GM23338 (cell line): Measurements from ENCODE around the gene BLVRA. TPM values are rescaled to one million over a fixed set of nuclear protein-coding genes. Genes with fewer than 3 reads are reported as not detected.

Experiments used
- ATAC-seq: fragments of 200-7000 bp; cut with Tn5 transposase; 3 replicates; pipeline ENCODE4 v1.9.1; 2020
- DNase-seq: peaks from one replicate; pipeline ENCODE4 v3.0.0-alpha.2; 2015; ENCODE audit warnings: low spot score
- H2AFZ ChIP-seq: fragments of 200-600 bp; sonication (generic); 2 replicates; pipeline ENCODE4 v1.8.0; 2016; ENCODE audit warnings: antibody characterized with exemption, mild to moderate bottlenecking, moderate library complexity
- H3F3A ChIP-seq: fragments of 200-600 bp; sonication (generic); replicated peaks from 2 replicates; pipeline ENCODE4 v1.8.0; 2017; ENCODE audit warnings: antibody characterized with exemption, mixed run types, low read depth
- H3K27ac ChIP-seq: fragments of 200-600 bp; sonication (generic); 2 replicates; pipeline ENCODE4 v1.6.1; 2016; ENCODE audit warnings: low read depth
- H3K27me3 ChIP-seq: fragments of 200-600 bp; sonication (generic); 2 replicates; pipeline ENCODE4 v1.8.0; 2016; ENCODE audit warnings: mild to moderate bottlenecking, mixed run types, moderate library complexity; ENCODE audit not compliant: insufficient read depth
- H3K36me3 ChIP-seq: fragments of 200-600 bp; sonication (generic); 2 replicates; pipeline ENCODE4 v1.8.0; 2016; ENCODE audit warnings: mild to moderate bottlenecking; ENCODE audit not compliant: insufficient read depth
- H3K4me1 ChIP-seq: fragments of 200-600 bp; sonication (generic); 2 replicates; pipeline ENCODE4 v1.8.0; 2016; ENCODE audit warnings: mild to moderate bottlenecking, moderate library complexity; ENCODE audit not compliant: insufficient read depth
- H3K4me2 ChIP-seq: fragments of 200-600 bp; sonication (generic); 2 replicates; pipeline ENCODE4 v1.7.1; 2017; ENCODE audit warnings: mixed run types
- H3K4me3 ChIP-seq: fragments of 200-600 bp; sonication (generic); 2 replicates; pipeline ENCODE4 v1.6.1; 2016; ENCODE audit warnings: mixed run types
- H3K79me2 ChIP-seq: fragments of 200-600 bp; sonication (generic); replicated peaks from 2 replicates; pipeline ENCODE4 v1.8.0; 2017; ENCODE audit warnings: mild to moderate bottlenecking; ENCODE audit not compliant: insufficient read depth
- H3K9me2 ChIP-seq: fragments of 200-600 bp; sonication (generic); 2 replicates; pipeline ENCODE4 v1.8.0; 2017; ENCODE audit not compliant: insufficient read depth
- H4K20me1 ChIP-seq: fragments of 200-600 bp; sonication (generic); replicated peaks from 2 replicates; pipeline ENCODE4 v1.8.0; 2017; ENCODE audit warnings: mild to moderate bottlenecking; ENCODE audit not compliant: insufficient read depth
- H3K27ac Mint-ChIP-seq: 2 replicates; pipeline ENCODE4 v1.8.0; 2020; ENCODE audit warnings: inconsistent platforms, mild to moderate bottlenecking, moderate library complexity, mixed read lengths
- H3K27me3 Mint-ChIP-seq: 3 replicates; pipeline ENCODE4 v1.8.0; 2022; ENCODE audit warnings: low read depth, mild to moderate bottlenecking, moderate library complexity, mixed read lengths, inconsistent platforms; ENCODE audit not compliant: insufficient read depth, poor library complexity
- H3K36me3 Mint-ChIP-seq: 3 replicates; pipeline ENCODE4 v1.8.0; 2021; ENCODE audit warnings: low read depth, mild to moderate bottlenecking, inconsistent platforms, moderate library complexity, mixed read lengths
- H3K4me1 Mint-ChIP-seq: 3 replicates; pipeline ENCODE4 v1.8.0; 2020; ENCODE audit warnings: mild to moderate bottlenecking, inconsistent platforms, mixed read lengths
- H3K4me3 Mint-ChIP-seq: 3 replicates; pipeline ENCODE4 v1.8.0; 2021; ENCODE audit warnings: moderate library complexity, mild to moderate bottlenecking, inconsistent platforms, mixed read lengths
- H3K9me3 Mint-ChIP-seq: 3 replicates; pipeline ENCODE4 v1.8.0; 2020; ENCODE audit warnings: moderate library complexity, mild to moderate bottlenecking, inconsistent platforms, mixed read lengths
- CREB1 ChIP-seq: fragments of 250-450 bp; sonication (Bioruptor Pico); IDR thresholded peaks from 2 replicates; pipeline ENCODE4 v1.5.0; 2020; ENCODE audit warnings: low read depth, mild to moderate bottlenecking, moderate library complexity
- EZH2phosphoT487 ChIP-seq: fragments of 200-600 bp; sonication (generic); IDR thresholded peaks from one replicate; pipeline ENCODE4 v1.8.1; 2018; ENCODE audit warnings: antibody characterized with exemption; ENCODE audit not compliant: unreplicated experiment
- NANOG ChIP-seq: IDR thresholded peaks from 2 replicates; pipeline ENCODE4 v1.6.1; 2016; ENCODE audit warnings: antibody characterized with exemption, borderline replicate concordance
- POLR2AphosphoS5 ChIP-seq: IDR thresholded peaks from 2 replicates; pipeline ENCODE4 v1.6.1; 2016; ENCODE audit warnings: antibody characterized with exemption, low read depth
- STAT1 ChIP-seq: IDR thresholded peaks from one replicate; pipeline ENCODE4 v1.6.1; 2016; ENCODE audit warnings: antibody characterized with exemption; ENCODE audit not compliant: unreplicated experiment
- ZNF114 ChIP-seq: fragments of 250-450 bp; sonication (Bioruptor Pico); IDR thresholded peaks from 2 replicates; pipeline ENCODE4 v1.5.0; 2020; ENCODE audit warnings: mild to moderate bottlenecking, moderate library complexity
- ZNF331 ChIP-seq: fragments of 250-450 bp; sonication (Bioruptor Pico); IDR thresholded peaks from 2 replicates; pipeline ENCODE4 v1.5.0; 2020; ENCODE audit warnings: low read depth, mild to moderate bottlenecking, moderate library complexity
- ZNF462 ChIP-seq: fragments of 250-450 bp; sonication (Bioruptor Pico); IDR thresholded peaks from 2 replicates; pipeline ENCODE4 v1.5.0; 2020; ENCODE audit warnings: mild to moderate bottlenecking, moderate library complexity
- polyA plus RNA-seq: library from polyadenylated mRNA; unstranded; fragments of >200 nt; fragmentation: Nextera tagmentation; extraction: Ambion mirVana; gene quantifications from 2 replicates; pipeline ENCODE4 v1.2.1, GENCODE V29; 2016
- total RNA-seq: library from RNA; depleted of rRNA; stranded (reverse); fragments of >200 nt; shearing (Covaris generic); gene quantifications from 2 replicates; pipeline ENCODE4 v1.2.3, GENCODE V29; 2014
- TF ChIP-seq, protein P1 (sequence below), 2 experiments: fragments of 200-600 bp in 1 of 2; sonication (generic) in 1 of 2; conservative IDR thresholded peaks; 2 replicates each; pipeline versions ENCODE4 v1.5.1 to v1.6.1; 2016 to 2017; ENCODE audit warnings: antibody characterized with exemption in 2 of 2, low read depth in 2 of 2, mild to moderate bottlenecking in 2 of 2, moderate library complexity in 1 of 2
- TF ChIP-seq, protein P2 (sequence below): IDR thresholded peaks from one replicate; pipeline ENCODE4 v1.6.1; 2018; ENCODE audit warnings: antibody characterized with exemption; ENCODE audit not compliant: unreplicated experiment
- TF ChIP-seq, protein P3 (sequence below): IDR thresholded peaks from 2 replicates; pipeline ENCODE4 v1.6.1; 2016; ENCODE audit warnings: antibody characterized with exemption

BLVRA gene
- total and polyA plus RNA-seq, 2 experiments from 2014 or later: 17.0 to 46.5 TPM

DNA sequence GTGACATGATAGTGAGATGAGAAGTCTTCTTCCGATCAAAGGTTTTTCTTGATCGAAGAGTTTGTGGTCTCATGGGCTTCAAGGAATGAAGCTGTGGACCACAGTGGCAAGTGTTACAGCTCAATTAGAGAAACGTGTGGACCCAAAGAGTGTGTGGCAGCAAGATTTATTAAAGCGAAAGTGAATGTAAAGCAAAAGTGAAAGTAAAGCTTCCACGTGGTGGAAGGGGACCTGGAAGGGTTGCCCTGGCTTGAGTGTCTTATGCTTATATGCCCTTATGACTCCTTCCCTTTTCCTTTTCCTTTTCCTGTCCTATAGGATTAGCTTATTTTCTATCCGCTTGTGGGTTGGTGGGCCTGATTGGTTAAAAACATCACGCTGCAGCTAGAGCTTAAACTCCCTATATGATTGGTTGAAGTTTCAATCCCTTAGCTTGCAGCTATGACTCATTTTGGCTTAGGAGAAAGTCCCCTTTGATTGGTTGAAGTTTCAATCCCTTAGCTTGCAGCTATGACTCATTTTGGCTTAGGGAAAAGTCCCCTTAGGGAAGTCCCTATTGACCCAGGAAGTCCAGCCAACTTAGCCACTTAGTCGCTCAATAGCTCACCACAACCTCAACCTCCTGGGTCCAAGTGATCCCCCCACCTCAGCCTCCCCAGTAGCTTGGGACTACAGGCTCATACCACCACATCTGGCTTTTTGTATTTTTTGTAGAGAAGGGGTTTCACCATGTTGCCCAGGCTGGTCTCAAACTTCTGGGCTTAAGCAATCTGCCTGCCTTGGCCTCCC is 76.2 kb downstream of the BLVRA start (continued):
- TF ChIP-seq, protein P1, sequence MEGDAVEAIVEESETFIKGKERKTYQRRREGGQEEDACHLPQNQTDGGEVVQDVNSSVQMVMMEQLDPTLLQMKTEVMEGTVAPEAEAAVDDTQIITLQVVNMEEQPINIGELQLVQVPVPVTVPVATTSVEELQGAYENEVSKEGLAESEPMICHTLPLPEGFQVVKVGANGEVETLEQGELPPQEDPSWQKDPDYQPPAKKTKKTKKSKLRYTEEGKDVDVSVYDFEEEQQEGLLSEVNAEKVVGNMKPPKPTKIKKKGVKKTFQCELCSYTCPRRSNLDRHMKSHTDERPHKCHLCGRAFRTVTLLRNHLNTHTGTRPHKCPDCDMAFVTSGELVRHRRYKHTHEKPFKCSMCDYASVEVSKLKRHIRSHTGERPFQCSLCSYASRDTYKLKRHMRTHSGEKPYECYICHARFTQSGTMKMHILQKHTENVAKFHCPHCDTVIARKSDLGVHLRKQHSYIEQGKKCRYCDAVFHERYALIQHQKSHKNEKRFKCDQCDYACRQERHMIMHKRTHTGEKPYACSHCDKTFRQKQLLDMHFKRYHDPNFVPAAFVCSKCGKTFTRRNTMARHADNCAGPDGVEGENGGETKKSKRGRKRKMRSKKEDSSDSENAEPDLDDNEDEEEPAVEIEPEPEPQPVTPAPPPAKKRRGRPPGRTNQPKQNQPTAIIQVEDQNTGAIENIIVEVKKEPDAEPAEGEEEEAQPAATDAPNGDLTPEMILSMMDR (conservative IDR thresholded peaks at IDR 0.05; ENCODE audit: low read depth in 2 of 2): no peak
- TF ChIP-seq STAT1: no peak
- TF ChIP-seq ZNF114: no peak

- no peak overlapping the region for H3K27ac Mint-ChIP-seq
- Histone ChIP-seq H3K9me2 (no peaks in the 10 kb centered on the region), H3F3A (no peaks in the 10 kb centered on the region), H2AFZ (peak overlapping the region; percentile 68), H4K20me1 (no peaks in the 10 kb centered on the region), H3K27ac (no peak overlapping the region), H3K4me2 (peak overlapping the region; percentile 19), H3K4me1 (no peaks in the 10 kb centered on the region), H3K27me3 (no peaks in the 10 kb centered on the region), H3K4me3 (no peak overlapping the region; the same call in 1 of the 2 replicates), H3K79me2 (no peaks in the 10 kb centered on the region), H3K36me3 (no peaks in the 10 kb centered on the region)
- ATAC-seq (no peak), DNase-seq (no peak)
- H3K36me3 Mint-ChIP-seq: no peaks in the 10 kb centered on the region
- H3K9me3 Mint-ChIP-seq: no peaks in the 10 kb centered on the region
- peaks cover under 1% of the 10 kb centered on the region; the same call in 2 of the 3 replicates for H3K4me1 Mint-ChIP-seq
- no peak overlapping the region; the same call in 2 of the 3 replicates for H3K4me3 Mint-ChIP-seq
- H3K27me3 Mint-ChIP-seq: no peaks in the 10 kb centered on the region
- TF ChIP-seq, protein P2, sequence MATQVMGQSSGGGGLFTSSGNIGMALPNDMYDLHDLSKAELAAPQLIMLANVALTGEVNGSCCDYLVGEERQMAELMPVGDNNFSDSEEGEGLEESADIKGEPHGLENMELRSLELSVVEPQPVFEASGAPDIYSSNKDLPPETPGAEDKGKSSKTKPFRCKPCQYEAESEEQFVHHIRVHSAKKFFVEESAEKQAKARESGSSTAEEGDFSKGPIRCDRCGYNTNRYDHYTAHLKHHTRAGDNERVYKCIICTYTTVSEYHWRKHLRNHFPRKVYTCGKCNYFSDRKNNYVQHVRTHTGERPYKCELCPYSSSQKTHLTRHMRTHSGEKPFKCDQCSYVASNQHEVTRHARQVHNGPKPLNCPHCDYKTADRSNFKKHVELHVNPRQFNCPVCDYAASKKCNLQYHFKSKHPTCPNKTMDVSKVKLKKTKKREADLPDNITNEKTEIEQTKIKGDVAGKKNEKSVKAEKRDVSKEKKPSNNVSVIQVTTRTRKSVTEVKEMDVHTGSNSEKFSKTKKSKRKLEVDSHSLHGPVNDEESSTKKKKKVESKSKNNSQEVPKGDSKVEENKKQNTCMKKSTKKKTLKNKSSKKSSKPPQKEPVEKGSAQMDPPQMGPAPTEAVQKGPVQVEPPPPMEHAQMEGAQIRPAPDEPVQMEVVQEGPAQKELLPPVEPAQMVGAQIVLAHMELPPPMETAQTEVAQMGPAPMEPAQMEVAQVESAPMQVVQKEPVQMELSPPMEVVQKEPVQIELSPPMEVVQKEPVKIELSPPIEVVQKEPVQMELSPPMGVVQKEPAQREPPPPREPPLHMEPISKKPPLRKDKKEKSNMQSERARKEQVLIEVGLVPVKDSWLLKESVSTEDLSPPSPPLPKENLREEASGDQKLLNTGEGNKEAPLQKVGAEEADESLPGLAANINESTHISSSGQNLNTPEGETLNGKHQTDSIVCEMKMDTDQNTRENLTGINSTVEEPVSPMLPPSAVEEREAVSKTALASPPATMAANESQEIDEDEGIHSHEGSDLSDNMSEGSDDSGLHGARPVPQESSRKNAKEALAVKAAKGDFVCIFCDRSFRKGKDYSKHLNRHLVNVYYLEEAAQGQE: no peak
- TF ChIP-seq POLR2AphosphoS5 (no peak), EZH2phosphoT487 (no peak), STAT1 (no peak), ZNF462 (CRISPR knock-in tag) (no peak), CREB1 (CRISPR knock-in tag) (no peak), ZNF331 (no peak), ZNF114 (no peak), NANOG (no peak)
- TF ChIP-seq, protein P3, sequence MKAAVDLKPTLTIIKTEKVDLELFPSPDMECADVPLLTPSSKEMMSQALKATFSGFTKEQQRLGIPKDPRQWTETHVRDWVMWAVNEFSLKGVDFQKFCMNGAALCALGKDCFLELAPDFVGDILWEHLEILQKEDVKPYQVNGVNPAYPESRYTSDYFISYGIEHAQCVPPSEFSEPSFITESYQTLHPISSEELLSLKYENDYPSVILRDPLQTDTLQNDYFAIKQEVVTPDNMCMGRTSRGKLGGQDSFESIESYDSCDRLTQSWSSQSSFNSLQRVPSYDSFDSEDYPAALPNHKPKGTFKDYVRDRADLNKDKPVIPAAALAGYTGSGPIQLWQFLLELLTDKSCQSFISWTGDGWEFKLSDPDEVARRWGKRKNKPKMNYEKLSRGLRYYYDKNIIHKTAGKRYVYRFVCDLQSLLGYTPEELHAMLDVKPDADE: no peak
These were observed 79.8 kb downstream of the BLVRA start for GRCh38 chr7:43838201-43838658.
